Heart right ventricle (tissue), 16 donors: ENCODE data around the gene PPIA. TPM values are rescaled to one million over a fixed set of nuclear protein-coding genes. Genes with fewer than 3 reads are reported as not detected.
"Not testable (repeated sequence)": the region's sequence is repeated elsewhere in the genome, so short reads cannot be mapped to it uniquely, and the experiment has no call there.

ENCODE experiments used
- ATAC-seq, 8 donors: fragments of 200-7000 bp; cut with Tn5 transposase; one replicate each; pipeline ENCODE4 v1.9.1; 2020; ENCODE audit warnings: mild to moderate bottlenecking in 8 of 8, moderate library complexity in 8 of 8, moderate number of reproducible peaks in 1 of 8
- DNase-seq, 2 donors: peaks; one replicate each; pipeline ENCODE4 v3.0.0-alpha.2; 2020
- H3K27ac ChIP-seq, 10 donors: fragments of 200-600 bp; sonication (generic) in 2 of 10; one replicate each; pipeline versions ENCODE4 v1.5.0 to v1.8.0; 2020 to 2022; ENCODE audit warnings: mild to moderate bottlenecking in 3 of 10
- H3K27me3 ChIP-seq, 7 donors: fragments of 200-600 bp; one replicate each; pipeline ENCODE4 v1.8.0; 2021 to 2022; ENCODE audit warnings: mild to moderate bottlenecking in 2 of 7
- H3K36me3 ChIP-seq, 9 donors: fragments of 200-600 bp; sonication (generic) in 1 of 9; one replicate each; pipeline versions ENCODE4 v1.5.0 to v1.8.0; 2020 to 2022; ENCODE audit warnings: mild to moderate bottlenecking in 2 of 9
- H3K4me1 ChIP-seq, 9 donors: fragments of 200-600 bp; sonication (generic) in 1 of 9; one replicate each; pipeline versions ENCODE4 v1.5.0 to v1.8.0; 2020 to 2022; ENCODE audit warnings: mild to moderate bottlenecking in 4 of 9
- H3K4me3 ChIP-seq, 10 donors: fragments of 200-600 bp; sonication (generic) in 2 of 10; one replicate each; pipeline versions ENCODE4 v1.5.0 to v1.8.0; 2020 to 2022; ENCODE audit warnings: mild to moderate bottlenecking in 7 of 10, moderate library complexity in 2 of 10
- H3K9me3 ChIP-seq, 11 donors: fragments of 200-600 bp in 10 of 11; sonication (generic) in 2 of 11; one replicate each; pipeline versions ENCODE4 v1.5.0 to v1.8.0; 2013 to 2022; ENCODE audit warnings: mild to moderate bottlenecking in 2 of 11, control low read depth in 1 of 11, moderate library complexity in 1 of 11
- WGBS, 2 donors: extraction: QIAGEN DNeasy Blood & Tissue Kit; methylation state at CpG; one replicate each; pipeline ENCODE4 v1.1.7; 2013; ENCODE audit warnings: inconsistent platforms in 1 of 2; 5-methylcytosine and 5-hydroxymethylcytosine counted together
- intact Hi-C, 10 donors: fragments of 100-400 bp; cut with DNase I; formaldehyde crosslinking; loops; one replicate each; pipeline versions ENCODE4 v1.11.1 to v1.14.2; 2022
- polyA plus RNA-seq, 2 donors: library from polyadenylated mRNA; stranded (reverse); fragments of 200-250 nt; gene quantifications; one replicate each; pipeline ENCODE4 v1.2.3, GENCODE V29; 2013
- total RNA-seq, 10 donors: library from RNA; stranded (reverse); fragmentation: NEBNext Ultra II Directional in 3 of 10; extraction: Animal tissue kit (Norgen Biotek cat#: 25700) in 3 of 10; gene quantifications; one replicate each; pipeline versions ENCODE4 v1.2.1 to v1.2.4, GENCODE V29; 2021 to 2023
- TF ChIP-seq, protein P1 (sequence below), 9 donors: fragments of 200-600 bp; sonication (generic) in 2 of 9; IDR thresholded peaks; one replicate each; pipeline versions ENCODE4 v1.5.0 to v1.8.0; 2021 to 2022; ENCODE audit warnings: antibody characterized with exemption in 9 of 9, mild to moderate bottlenecking in 5 of 9, moderate library complexity in 1 of 9
- donor health status: Arrhythmogenic right ventricular cardiomyopathy.
- donor health status: ischemic (EF 13 %, LVEDD 7.1; RV severe dilation, severe dysfunction).
- donor health status: healthy with polysubstance abuse.
- donor health status: DM: no; HTN: yes; CAD: no.
- donor health status: DM: no; HTN: no; CAD: no.
- donor health status: ischemic (EF 25% LVEDD 6.9; RV normal size, moderate dysfunction).
- donor health status: ischemic (EF 25% LVEDD 5.7; RV mildly dilated, moderate dysfunction).
- donor health status: healthy.
- donor health status: DM: yes; HTN: yes; CAD: no.
- donor health status: Ischemic cardiomyopathy.
- donor health status: ischemic (EF 35%, LVEDD 5.7; RV mildly dilated, moderate dysfunction).
- donor health status: nonischemic (EF 11% LVEDD 7.7; RV severe dilation, severe dysfunction).
- donor health status: DM: yes; HTN: yes; CAD: no.
- donor health status: PGD.
- donor health status: ischemic (EF 29% LVEDD 5.4; RV normal size, mild dysfunction).
- donor health status: nonischemic (EF 23%, LVEDD 6.1; RV moderate dilation, normal function).

The PPIA gene
- total and polyA plus RNA-seq, 12 donors = 355 to 3,654 (median 438) TPM

DNA sequence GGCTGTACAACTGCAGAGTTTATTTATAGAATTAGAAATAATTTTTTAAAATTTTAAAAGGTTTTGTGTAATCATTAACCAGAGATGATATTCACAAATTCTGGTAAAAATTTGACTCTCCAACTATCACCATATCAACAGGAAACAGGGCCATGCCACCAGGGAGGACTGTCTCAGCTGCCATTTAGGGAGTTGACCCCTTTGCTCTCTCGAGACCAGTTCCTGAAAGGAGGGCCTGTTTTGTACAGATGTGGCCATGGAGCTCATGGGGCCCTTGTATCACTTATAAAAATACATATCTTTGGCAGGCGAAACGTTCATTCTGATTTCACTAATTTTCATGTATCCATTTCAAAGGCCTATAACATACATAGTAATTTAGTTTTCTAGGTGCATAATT lies 31.1 kb downstream of the PPIA start:
- DNase-seq = no peak
- Histone ChIP-seq H3K9me3 (no peaks in the 10 kb centered on the region), H3K27me3 (no peaks in the 10 kb centered on the region), H3K27ac (peak overlapping the region in 3 of 10 donors; percentile 21 to 30 (median 23)), H3K4me1 (peaks cover 0 to 21% (median 0%) of the 10 kb centered on the region in 9 donors), H3K4me3 (no peak overlapping the region), H3K36me3 (peaks cover 0 to 74% (median 36%) of the 10 kb centered on the region in 9 donors)
- WGBS, 2 donors = 62 to 73% methylated on average over 3 of the region's 3 CpGs
- intact Hi-C loops = no loop called here
- TF ChIP-seq, protein P1, sequence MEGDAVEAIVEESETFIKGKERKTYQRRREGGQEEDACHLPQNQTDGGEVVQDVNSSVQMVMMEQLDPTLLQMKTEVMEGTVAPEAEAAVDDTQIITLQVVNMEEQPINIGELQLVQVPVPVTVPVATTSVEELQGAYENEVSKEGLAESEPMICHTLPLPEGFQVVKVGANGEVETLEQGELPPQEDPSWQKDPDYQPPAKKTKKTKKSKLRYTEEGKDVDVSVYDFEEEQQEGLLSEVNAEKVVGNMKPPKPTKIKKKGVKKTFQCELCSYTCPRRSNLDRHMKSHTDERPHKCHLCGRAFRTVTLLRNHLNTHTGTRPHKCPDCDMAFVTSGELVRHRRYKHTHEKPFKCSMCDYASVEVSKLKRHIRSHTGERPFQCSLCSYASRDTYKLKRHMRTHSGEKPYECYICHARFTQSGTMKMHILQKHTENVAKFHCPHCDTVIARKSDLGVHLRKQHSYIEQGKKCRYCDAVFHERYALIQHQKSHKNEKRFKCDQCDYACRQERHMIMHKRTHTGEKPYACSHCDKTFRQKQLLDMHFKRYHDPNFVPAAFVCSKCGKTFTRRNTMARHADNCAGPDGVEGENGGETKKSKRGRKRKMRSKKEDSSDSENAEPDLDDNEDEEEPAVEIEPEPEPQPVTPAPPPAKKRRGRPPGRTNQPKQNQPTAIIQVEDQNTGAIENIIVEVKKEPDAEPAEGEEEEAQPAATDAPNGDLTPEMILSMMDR (IDR thresholded peaks at IDR 0.05) = no peak
- peak in 1 of 8 donors; percentile 38 for ATAC-seq

DNA sequence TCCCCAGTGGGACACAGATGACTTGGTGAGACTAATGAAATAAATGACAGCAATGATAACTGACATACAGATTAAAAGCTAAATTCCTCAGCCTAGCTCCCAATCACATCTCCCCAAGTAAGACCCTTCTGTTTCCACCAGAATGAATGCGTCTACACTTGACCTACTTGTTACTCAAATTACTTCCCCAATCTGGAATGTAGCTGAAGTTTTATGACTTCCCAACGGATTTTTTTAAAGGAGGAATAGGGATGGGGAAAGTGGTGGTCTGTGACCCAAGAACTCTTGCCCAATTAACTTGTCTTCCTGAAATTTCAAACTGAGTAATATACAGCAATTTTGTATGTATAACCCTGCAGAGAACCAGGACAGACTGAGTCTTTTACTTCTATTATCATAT lies 42.3 kb downstream of the PPIA start:
- H3K9me3 ChIP-seq = no peaks in the 10 kb centered on the region
- no peak for ATAC-seq
- no peak overlapping the region for H3K27ac ChIP-seq
- peaks cover 0 to 95% (median 50%) of the 10 kb centered on the region in 9 donors for H3K36me3 ChIP-seq
- peaks cover 0 to 33% (median 12%) of the 10 kb centered on the region in 9 donors for H3K4me1 ChIP-seq
- 66 to 67% methylated on average over 2 of the region's 2 CpGs for WGBS, 2 donors
- TF ChIP-seq, protein P1 (IDR thresholded peaks at IDR 0.05) = no peak
- intact Hi-C loops = no loop called here
- H3K4me3 ChIP-seq = no peak overlapping the region
- DNase-seq = no peak
- H3K27me3 ChIP-seq = no peaks in the 10 kb centered on the region

- H3K9me3 ChIP-seq, H3K27me3 ChIP-seq, H3K4me3 ChIP-seq: not testable (repeated sequence)
- ATAC-seq (peak in 5 of 8 donors; percentile 35 to 61 (median 49)), DNase-seq (peak; percentile 31 to 36)
- WGBS, 2 donors = 51 to 58% methylated on average over 8 of the region's 8 CpGs
- H3K27ac ChIP-seq = peak overlapping the region in 8 of 10 donors; percentile 0 to 83 (median 44)
- peaks cover 0 to 65% (median 36%) of the 10 kb centered on the region in 9 donors for H3K4me1 ChIP-seq
- H3K36me3 ChIP-seq = peaks cover 0 to 56% (median 32%) of the 10 kb centered on the region in 9 donors
- intact Hi-C loops = loop anchor here in 3 of 10 donors (2.0 to 10.0 kb wide), 4 partner anchors 46 to 258 kb away; partner anchors contain the start of genes PPIA (in 2 of the 3), TMED4 (in 1 of the 3) and ZMIZ2 (in 1 of the 3)
Observed at GRCh38 chr7:44842675-44843074, 46.2 kb downstream of the PPIA start.

DNA sequence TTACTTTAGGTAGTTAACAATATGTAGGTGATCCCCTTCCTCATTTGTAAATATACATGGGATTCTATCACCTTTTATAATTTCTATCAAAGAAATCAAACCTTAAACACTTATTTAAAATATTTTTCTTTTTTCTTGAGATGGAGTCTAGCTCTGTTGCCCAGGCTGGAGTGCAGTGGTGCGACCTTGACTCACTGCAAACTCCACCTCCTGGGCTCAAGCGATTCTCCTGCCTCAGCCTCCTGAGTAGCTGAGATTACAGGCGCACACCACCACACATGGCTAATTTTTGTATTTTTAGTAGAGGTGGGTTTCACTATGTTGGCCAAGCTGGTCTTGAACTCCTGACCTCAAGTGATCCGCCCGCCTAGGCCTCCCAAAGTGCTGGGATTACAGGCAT lies 47.0 kb downstream of the PPIA start:
- 94 to 98% methylated on average over 5 of the region's 5 CpGs for WGBS, 2 donors
- Histone ChIP-seq H3K27ac (peak overlapping the region in 1 of 10 donors; percentile 51), H3K36me3 (peaks cover 0 to 48% (median 27%) of the 10 kb centered on the region in 9 donors), H3K4me1 (peaks cover 0 to 65% (median 36%) of the 10 kb centered on the region in 9 donors)
- ATAC-seq, H3K27me3 ChIP-seq, H3K4me3 ChIP-seq, H3K9me3 ChIP-seq, DNase-seq: not testable (repeated sequence)
- intact Hi-C loops = loop anchor here in 3 of 10 donors (2.0 to 10.0 kb wide), 4 partner anchors 47 to 259 kb away; partner anchors contain the start of genes PPIA (in 2 of the 3), TMED4 (in 1 of the 3) and ZMIZ2 (in 1 of the 3)

DNA sequence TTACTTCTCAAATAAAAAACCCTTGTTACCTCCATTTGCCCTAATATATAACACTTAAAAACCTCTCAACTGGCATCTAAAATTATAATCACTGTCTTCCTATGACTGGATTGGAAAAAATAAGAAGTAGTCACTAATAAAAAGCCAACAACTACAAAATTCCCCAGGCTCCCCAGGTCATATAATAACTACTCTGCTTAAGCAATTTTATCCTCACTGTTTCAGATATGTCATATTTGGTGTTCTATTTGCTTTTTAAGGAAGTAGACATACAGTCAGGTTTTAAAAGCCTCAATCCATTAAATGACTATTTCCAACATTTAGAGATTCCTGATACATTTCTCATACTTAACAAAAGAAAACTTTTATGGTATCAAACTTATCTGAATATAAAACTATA lies 49.0 kb downstream of the PPIA start:
- Histone ChIP-seq H3K4me3 (peak overlapping the region in 2 of 10 donors; percentile 16 to 58), H3K9me3 (no peaks in the 10 kb centered on the region), H3K27me3 (no peaks in the 10 kb centered on the region), H3K27ac (peak overlapping the region in 7 of 10 donors; percentile 1 to 96 (median 36)), H3K36me3 (peaks cover 0 to 28% (median 11%) of the 10 kb centered on the region in 9 donors), H3K4me1 (peaks cover 0 to 72% (median 47%) of the 10 kb centered on the region in 9 donors)
- no peak for DNase-seq
- TF ChIP-seq, protein P1 (IDR thresholded peaks at IDR 0.05) = no peak
- intact Hi-C loops = loop anchor here in 9 of 10 donors (5.0 to 10.0 kb wide), 11 partner anchors 37 to 263 kb away; partner anchors contain the start of genes PPIA (in 4 of the 9), OGDH (in 2 of the 9), TMED4 (in 2 of the 9) and PURB (in 1 of the 9)
- ATAC-seq = no peak

DNA sequence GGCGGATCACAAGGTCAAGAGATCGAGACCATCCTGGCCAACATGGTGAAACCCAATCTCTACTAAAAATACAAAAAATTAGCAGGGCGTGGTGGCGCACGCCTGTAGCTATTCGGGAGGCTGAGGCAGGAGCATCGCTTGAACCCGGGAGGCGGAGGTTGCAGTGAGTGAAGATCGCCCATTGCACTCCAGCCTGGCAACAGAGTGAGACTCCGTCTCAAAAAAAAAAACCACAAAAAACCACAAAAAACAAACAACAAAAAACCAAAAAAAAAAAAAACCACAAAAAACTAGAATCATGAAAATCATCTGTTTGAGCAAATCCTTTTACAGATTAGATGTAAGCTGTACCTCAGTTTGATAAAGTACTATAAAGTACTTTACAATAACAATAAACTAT lies 49.9 kb downstream of the PPIA start:
- peak overlapping the region in 9 of 10 donors; percentile 90 to 99 (median 96) for H3K27ac ChIP-seq
- H3K27me3 ChIP-seq, DNase-seq, H3K9me3 ChIP-seq, ATAC-seq: not testable (repeated sequence)
- 49 to 57% methylated on average over 11 of the region's 11 CpGs for WGBS, 2 donors
- peaks cover 0 to 19% (median 3%) of the 10 kb centered on the region in 9 donors for H3K36me3 ChIP-seq
- H3K4me3 ChIP-seq = peak overlapping the region in 9 of 10 donors; percentile 58 to 77 (median 68)
- intact Hi-C loops = loop anchor here (2.0 to 10.0 kb wide), 14 partner anchors 36 to 264 kb away; partner anchors contain the start of genes PPIA (in 6 of the 10), TMED4 (in 4 of the 10), OGDH (in 2 of the 10) and PURB (in 2 of the 10)
- peaks cover 0 to 64% (median 47%) of the 10 kb centered on the region in 9 donors for H3K4me1 ChIP-seq
